Measurements from ENCODE around the gene BRD7.

DNA sequence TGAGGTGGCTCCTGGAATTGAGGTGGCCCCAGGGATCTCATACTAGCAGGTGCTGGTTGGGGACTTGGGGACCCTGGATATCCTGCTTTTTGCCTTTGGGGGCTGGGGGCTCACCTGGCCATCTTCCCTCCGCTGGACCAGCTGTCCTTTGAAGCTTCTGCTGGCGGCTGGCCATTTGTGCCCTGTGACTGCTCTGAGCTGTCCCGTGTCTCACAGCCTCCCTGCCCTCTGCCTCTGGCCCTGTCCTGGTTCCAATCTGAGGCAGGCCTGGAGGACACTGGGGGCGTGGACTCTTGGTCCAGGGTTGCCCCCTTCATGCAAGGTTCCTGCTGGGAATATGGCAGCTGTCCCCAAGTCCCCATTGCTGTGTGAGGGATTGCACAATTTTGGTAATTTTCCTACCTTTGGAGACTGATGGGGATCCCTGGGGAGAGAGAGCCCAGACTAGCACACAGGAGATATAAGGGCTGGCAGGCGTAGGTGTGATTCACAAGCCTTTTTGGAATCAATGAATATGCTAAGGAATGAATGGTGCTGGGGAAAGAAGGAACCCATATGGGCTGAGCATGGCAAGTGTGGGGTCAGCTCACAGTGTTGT, 83.3 kb downstream of the BRD7 start:
- TF ChIP-seq CTCF (IDR thresholded peaks at IDR 0.05; ENCODE audit: low read depth, low read length, missing input control) = no peak
- TF ChIP-seq, protein P1, sequence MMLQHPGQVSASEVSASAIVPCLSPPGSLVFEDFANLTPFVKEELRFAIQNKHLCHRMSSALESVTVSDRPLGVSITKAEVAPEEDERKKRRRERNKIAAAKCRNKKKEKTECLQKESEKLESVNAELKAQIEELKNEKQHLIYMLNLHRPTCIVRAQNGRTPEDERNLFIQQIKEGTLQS (IDR thresholded peaks at IDR 0.05) = no peak

All from liver (tissue), 3 donors.